GM20000 (cell line): Measurements from ENCODE around the gene FBXO15.

Source experiments
- DNase-seq: peaks from one replicate; pipeline ENCODE4 v3.0.0; 2012; ENCODE audit warnings: low spot score
- TF ChIP-seq, protein P1 (sequence below): IDR thresholded peaks from 2 replicates; pipeline ENCODE4 v1.5.1; 2012; ENCODE audit warnings: mild to moderate bottlenecking, control low read depth; ENCODE audit errors: extremely low read depth, missing control alignments

The FBXO15 gene

DNA sequence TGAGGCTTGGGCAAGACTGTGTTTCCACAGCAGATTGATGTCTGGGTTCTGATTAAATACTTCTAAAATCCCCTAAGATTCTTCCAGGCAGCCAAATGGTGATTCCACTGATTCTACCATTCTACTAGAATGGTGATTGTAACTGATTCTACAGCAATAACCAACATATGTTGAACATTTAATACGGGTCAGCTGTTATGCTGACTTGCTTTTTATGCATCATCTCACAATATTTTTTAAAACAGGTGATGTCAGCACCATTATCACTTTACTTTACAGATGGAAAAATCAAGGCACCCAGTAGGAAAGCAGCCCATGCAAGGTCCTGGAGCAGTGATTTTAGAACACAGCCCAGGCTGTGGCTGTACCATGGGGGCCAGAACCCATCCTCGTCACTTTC is 38.2 kb upstream of the FBXO15 start:
- no peak for DNase-seq

DNA sequence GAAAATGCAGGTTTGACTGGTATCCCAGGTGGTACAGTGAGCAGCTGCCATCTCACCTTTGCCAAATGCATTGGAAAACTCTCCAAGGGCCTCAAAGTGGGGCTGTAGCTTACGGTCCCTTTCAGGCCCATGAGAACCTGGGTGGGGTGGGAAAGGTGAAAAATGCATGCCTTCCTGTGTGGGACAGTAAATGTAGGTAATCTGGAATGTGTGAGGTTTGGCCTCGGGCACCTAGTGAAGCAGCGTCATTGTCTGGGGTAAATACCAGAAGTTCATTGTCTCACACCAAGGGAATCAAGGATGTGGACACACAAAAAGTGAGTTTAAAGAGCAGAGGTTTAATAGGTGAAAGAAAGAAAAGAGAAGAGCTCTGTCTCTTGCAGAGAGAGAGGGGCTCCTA is 37.2 kb upstream of the FBXO15 start:
- TF ChIP-seq, protein P1, sequence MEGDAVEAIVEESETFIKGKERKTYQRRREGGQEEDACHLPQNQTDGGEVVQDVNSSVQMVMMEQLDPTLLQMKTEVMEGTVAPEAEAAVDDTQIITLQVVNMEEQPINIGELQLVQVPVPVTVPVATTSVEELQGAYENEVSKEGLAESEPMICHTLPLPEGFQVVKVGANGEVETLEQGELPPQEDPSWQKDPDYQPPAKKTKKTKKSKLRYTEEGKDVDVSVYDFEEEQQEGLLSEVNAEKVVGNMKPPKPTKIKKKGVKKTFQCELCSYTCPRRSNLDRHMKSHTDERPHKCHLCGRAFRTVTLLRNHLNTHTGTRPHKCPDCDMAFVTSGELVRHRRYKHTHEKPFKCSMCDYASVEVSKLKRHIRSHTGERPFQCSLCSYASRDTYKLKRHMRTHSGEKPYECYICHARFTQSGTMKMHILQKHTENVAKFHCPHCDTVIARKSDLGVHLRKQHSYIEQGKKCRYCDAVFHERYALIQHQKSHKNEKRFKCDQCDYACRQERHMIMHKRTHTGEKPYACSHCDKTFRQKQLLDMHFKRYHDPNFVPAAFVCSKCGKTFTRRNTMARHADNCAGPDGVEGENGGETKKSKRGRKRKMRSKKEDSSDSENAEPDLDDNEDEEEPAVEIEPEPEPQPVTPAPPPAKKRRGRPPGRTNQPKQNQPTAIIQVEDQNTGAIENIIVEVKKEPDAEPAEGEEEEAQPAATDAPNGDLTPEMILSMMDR, result no peak
- no peak for DNase-seq

More for the DNA sequence above, 38.2 kb upstream of the FBXO15 start:
- TF ChIP-seq, protein P1, result no peak

DNA sequence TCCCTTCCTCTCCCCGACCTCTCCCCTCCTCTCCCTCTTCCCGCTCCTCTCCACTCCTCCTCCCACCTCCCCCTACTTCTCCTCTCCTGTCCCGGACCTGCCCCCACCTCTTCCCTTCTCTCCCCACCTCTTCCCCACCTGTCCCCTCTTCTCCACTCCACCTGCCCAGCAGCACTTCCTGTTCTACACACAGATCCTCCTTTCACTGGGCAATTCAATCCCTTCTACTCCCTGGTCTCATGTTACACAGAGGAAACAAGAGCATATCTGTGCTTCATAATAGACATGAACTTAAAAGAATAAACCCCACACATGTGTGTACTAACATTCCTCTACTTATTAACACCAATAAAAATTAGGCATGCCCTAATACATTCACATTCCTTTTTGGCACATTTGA is 35.5 kb upstream of the FBXO15 start:
- TF ChIP-seq, protein P1, result no peak
- DNase-seq, result no peak

DNA sequence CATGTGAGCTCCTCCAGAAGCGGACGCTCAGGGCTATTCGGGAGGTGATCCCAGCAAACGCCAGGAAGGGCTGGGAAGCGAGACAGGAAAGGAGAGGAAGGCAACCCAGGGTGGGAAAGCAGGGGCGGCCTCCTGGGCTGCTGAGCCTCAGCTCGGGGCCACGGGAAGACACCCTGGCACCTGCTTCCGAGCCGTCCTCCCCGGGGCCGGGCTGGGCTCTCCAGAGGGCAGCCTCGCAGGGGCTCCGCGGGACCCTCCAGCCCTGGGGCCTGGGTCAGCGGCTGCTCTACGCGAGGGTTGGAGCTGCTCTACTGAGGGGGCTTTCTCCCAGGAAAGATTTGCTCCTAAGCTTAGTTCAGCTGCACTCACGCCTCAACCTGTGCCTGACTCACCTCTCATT is 34.7 kb upstream of the FBXO15 start:
- TF ChIP-seq, protein P1, result no peak

DNA sequence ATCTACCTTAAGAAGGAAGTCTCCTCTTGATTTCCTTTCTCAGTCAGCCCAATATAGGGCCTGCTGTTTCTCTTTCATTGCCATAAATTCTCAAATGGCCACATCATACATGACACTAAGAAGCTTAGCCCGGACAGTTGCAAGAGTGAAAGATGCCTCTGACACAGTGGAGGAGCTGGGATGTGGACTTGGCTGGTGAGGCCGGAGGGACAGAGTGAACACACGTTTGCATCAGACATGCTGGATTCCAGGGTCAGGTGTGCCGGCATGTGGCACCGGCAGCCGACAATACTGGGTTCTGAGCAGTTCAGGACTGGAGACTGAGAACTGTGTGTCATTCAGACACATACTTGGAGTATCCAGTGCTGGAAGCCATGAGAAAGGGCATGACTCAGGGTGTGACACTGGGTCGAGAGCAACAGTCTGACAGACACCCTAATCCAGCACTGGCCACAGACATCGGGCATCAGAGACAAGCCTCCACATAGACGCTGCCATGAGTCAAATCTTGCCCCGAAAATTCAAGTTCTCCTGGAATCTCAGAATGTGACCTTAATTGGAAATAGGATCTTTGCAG is 32.1 kb upstream of the FBXO15 start:
- DNase-seq, result no peak
- TF ChIP-seq, protein P1, result no peak

More for the DNA sequence above, 34.7 kb upstream of the FBXO15 start:
- no peak for DNase-seq

DNA sequence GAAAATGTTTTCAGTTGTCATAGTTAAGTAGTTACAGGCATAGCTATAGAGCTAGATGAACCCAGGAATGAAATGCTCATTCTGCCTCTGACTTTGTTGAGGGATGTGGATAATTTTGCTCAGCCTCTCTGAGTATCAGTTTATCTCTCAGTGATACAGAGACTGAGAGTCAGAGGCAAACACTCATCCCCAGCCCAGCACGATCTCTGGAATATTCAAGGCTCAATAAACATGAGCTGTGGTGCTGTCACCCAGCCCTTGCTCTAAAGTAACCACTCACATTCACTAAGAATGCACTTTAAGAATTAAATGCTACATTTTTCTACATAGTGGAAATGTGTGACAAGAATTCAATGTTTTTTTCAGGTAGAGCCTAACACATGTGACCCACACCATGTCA is 31.2 kb upstream of the FBXO15 start:
- no peak for DNase-seq
- TF ChIP-seq, protein P1, result no peak

DNA sequence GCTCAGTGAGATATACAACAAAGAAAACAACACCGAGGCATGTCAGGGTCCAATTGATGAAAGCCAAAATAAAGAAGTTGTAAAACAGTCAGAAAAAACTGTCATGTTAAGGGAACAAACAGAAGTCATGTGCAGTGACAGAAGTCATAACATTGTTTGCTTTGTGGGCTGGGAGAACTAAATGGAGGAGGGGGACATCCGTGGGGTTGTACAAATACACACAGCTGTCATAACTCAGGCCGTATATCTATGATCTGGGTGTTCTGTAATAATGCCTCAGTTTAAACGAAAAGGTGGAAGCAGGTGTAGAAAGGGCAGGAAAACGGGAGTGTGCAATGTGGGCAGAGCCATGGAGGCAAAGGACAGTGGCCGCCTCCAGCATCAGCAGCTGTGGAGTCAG is 28.0 kb upstream of the FBXO15 start:
- TF ChIP-seq, protein P1, result no peak

More for the DNA sequence above, 28.0 kb upstream of the FBXO15 start:
- no peak for DNase-seq
